GM19397 (cell line): ENCODE results near the gene ZNF8.
"Not testable (repeated sequence)": the region's sequence is repeated elsewhere in the genome, so short reads cannot be mapped to it uniquely, and the experiment has no call there.

Source experiments
- ATAC-seq: cut with Tn5 transposase; IDR thresholded peaks from one replicate; pipeline ENCODE4 v1.9.1; 2021; ENCODE audit warnings: mild to moderate bottlenecking, moderate library complexity; ENCODE audit not compliant: unreplicated experiment

ZNF8 gene

GRCh38 chr19:58278541-58279041 is at the start of gene ZNF8:
Gene ZNF8 (plus strand): TSS chr19:58278955. CDS start chr19:58279082, 127 bp downstream.
- peak; percentile 98 for ATAC-seq

- ATAC-seq, result no peak
These were observed 49.5 kb upstream of the ZNF8 start for GRCh38 chr19:58229255-58229639.

GRCh38 chr19:58237324-58237723 is 41.4 kb upstream of the ZNF8 start:
- ATAC-seq, result no peak

GRCh38 chr19:58243351-58243750 is 35.4 kb upstream of the ZNF8 start:
- no peak for ATAC-seq

- no peak for ATAC-seq
These were observed 29.9 kb upstream of the ZNF8 start for GRCh38 chr19:58248886-58249285.

- no peak for ATAC-seq
These were observed 26.6 kb upstream of the ZNF8 start for GRCh38 chr19:58252102-58252685.

- ATAC-seq, result not testable (repeated sequence)
These were observed 20.5 kb upstream of the ZNF8 start for GRCh38 chr19:58258259-58258658.

- no peak for ATAC-seq
These were observed 17.2 kb upstream of the ZNF8 start for GRCh38 chr19:58261600-58261967.

- no peak for ATAC-seq
These were observed 16.5 kb upstream of the ZNF8 start for GRCh38 chr19:58261968-58262921.

GRCh38 chr19:58262922-58263296 is 15.8 kb upstream of the ZNF8 start:
- ATAC-seq, result no peak

GRCh38 chr19:58265100-58265499 is 13.7 kb upstream of the ZNF8 start:
- ATAC-seq, result no peak

- no peak for ATAC-seq
These were observed 10.4 kb upstream of the ZNF8 start for GRCh38 chr19:58268344-58268743.

- ATAC-seq, result no peak
These were observed 4.0 kb upstream of the ZNF8 start for GRCh38 chr19:58274771-58275201.

GRCh38 chr19:58275564-58275963 is 3.2 kb upstream of the ZNF8 start:
- no peak for ATAC-seq

GRCh38 chr19:58277197-58277596 is 1.6 kb upstream of the ZNF8 start:
- ATAC-seq, result no peak

- no peak for ATAC-seq
These were observed 811 bp upstream of the ZNF8 start for GRCh38 chr19:58277748-58278540.

GRCh38 chr19:58279042-58279924 is 528 bp downstream of the ZNF8 start:
- ATAC-seq, result peak; percentile 30

- ATAC-seq, result no peak
These were observed 1.2 kb downstream of the ZNF8 start for GRCh38 chr19:58279925-58280316.

GRCh38 chr19:58284199-58284598 is 5.4 kb downstream of the ZNF8 start:
- ATAC-seq, result no peak

- ATAC-seq, result no peak
These were observed 13.2 kb downstream of the ZNF8 start for GRCh38 chr19:58291943-58292342.
